Nephron (organoid): ENCODE data around the gene PPP1CA.

Experiments
- H3K27ac Mint-ChIP-seq, 3 experiments: 2 replicates each; pipeline ENCODE4 v1.8.0; 2020; ENCODE audit warnings: mixed read lengths in 3 of 3, mild to moderate bottlenecking in 2 of 3, moderate library complexity in 1 of 3
- H3K27me3 Mint-ChIP-seq: 2 replicates; pipeline ENCODE4 v1.8.0; 2021; ENCODE audit warnings: low read depth, mild to moderate bottlenecking, moderate library complexity, mixed read lengths
- H3K36me3 Mint-ChIP-seq: 2 replicates; pipeline ENCODE4 v1.8.0; 2020; ENCODE audit warnings: low read depth, mixed read lengths
- H3K4me1 Mint-ChIP-seq: 2 replicates; pipeline ENCODE4 v1.8.0; 2020; ENCODE audit warnings: mixed read lengths
- H3K4me3 Mint-ChIP-seq, 3 experiments: 2 replicates each; pipeline ENCODE4 v1.8.0; 2020; ENCODE audit warnings: mild to moderate bottlenecking in 3 of 3, mixed read lengths in 3 of 3, moderate library complexity in 2 of 3
- H3K9me3 Mint-ChIP-seq: 2 replicates; pipeline ENCODE4 v1.8.0; 2020; ENCODE audit warnings: mixed read lengths
- TF ChIP-seq, protein P1 (sequence below), 3 experiments: fragments of 200-600 bp; sonication (generic); IDR thresholded peaks; one replicate each; pipeline ENCODE4 v1.5.0; 2021; ENCODE audit warnings: antibody characterized with exemption in 3 of 3; ENCODE audit not compliant: unreplicated experiment in 3 of 3

PPP1CA gene

DNA sequence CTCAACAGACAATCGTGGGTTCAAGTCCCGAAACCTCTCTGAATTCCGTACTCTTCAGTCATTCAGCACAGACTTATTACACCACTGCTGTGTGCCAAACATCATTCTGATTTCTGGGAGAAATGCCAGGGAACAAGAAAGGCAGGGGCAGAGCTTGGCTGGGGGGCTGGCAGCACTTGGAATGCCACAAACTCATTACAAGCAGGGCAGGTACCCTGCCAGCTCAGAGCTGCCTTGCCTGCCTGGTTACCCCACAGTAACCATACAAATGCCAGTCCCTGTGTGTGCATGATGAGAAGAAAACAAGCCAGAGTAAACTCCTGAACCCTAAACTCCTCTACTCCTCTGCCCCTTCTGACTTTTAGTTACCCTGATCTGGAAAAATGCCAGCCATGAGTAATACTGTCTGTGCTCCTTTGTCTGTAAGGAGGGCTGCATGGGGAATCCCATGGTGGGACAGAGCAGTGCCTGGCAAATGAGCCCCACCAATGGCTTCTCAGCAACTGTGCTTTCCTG lies 16.7 kb downstream of the PPP1CA start:
- Mint-ChIP-seq H3K36me3 (no peaks in the 10 kb centered on the region), H3K27me3 (peaks cover 13% of the 10 kb centered on the region), H3K27ac (peak overlapping the region in 1 of 3 experiments; percentile 68), H3K9me3 (no peaks in the 10 kb centered on the region), H3K4me1 (peaks cover 22% of the 10 kb centered on the region), H3K4me3 (no peak overlapping the region)
- TF ChIP-seq, protein P1, sequence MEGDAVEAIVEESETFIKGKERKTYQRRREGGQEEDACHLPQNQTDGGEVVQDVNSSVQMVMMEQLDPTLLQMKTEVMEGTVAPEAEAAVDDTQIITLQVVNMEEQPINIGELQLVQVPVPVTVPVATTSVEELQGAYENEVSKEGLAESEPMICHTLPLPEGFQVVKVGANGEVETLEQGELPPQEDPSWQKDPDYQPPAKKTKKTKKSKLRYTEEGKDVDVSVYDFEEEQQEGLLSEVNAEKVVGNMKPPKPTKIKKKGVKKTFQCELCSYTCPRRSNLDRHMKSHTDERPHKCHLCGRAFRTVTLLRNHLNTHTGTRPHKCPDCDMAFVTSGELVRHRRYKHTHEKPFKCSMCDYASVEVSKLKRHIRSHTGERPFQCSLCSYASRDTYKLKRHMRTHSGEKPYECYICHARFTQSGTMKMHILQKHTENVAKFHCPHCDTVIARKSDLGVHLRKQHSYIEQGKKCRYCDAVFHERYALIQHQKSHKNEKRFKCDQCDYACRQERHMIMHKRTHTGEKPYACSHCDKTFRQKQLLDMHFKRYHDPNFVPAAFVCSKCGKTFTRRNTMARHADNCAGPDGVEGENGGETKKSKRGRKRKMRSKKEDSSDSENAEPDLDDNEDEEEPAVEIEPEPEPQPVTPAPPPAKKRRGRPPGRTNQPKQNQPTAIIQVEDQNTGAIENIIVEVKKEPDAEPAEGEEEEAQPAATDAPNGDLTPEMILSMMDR (IDR thresholded peaks at IDR 0.05; ENCODE audit: unreplicated experiment in 3 of 3), result no peak

- H3K9me3 Mint-ChIP-seq, result no peaks in the 10 kb centered on the region
- H3K4me1 Mint-ChIP-seq, result peaks cover 14% of the 10 kb centered on the region
- H3K4me3 Mint-ChIP-seq, result no peak overlapping the region
- no peaks in the 10 kb centered on the region for H3K36me3 Mint-ChIP-seq
- peak overlapping the region in 2 of 3 experiments; percentile 4 to 12 for H3K27ac Mint-ChIP-seq
- TF ChIP-seq, protein P1 (IDR thresholded peaks at IDR 0.05; ENCODE audit: unreplicated experiment in 3 of 3), result peak; percentile 94 to 98 (median 97)
- peaks cover 16% of the 10 kb centered on the region for H3K27me3 Mint-ChIP-seq
These were observed 19.2 kb downstream of the PPP1CA start for GRCh38 chr11:67382276-67383136.

- Mint-ChIP-seq H3K27me3 (peaks cover 23% of the 10 kb centered on the region), H3K4me1 (peaks cover 16% of the 10 kb centered on the region), H3K9me3 (no peaks in the 10 kb centered on the region), H3K4me3 (no peak overlapping the region), H3K27ac (peak overlapping the region in 1 of 3 experiments; percentile 4), H3K36me3 (no peaks in the 10 kb centered on the region)
- TF ChIP-seq, protein P1 (IDR thresholded peaks at IDR 0.05; ENCODE audit: unreplicated experiment in 3 of 3), result no peak
These were observed 20.2 kb downstream of the PPP1CA start for GRCh38 chr11:67381244-67381972.

GRCh38 chr11:67379061-67380058 lies 22.3 kb downstream of the PPP1CA start:
- H3K4me3 Mint-ChIP-seq, result no peak overlapping the region
- peaks cover 29% of the 10 kb centered on the region for H3K27me3 Mint-ChIP-seq
- H3K36me3 Mint-ChIP-seq, result no peaks in the 10 kb centered on the region
- H3K9me3 Mint-ChIP-seq, result no peaks in the 10 kb centered on the region
- peaks cover 23% of the 10 kb centered on the region for H3K4me1 Mint-ChIP-seq
- TF ChIP-seq, protein P1 (IDR thresholded peaks at IDR 0.05; ENCODE audit: unreplicated experiment in 3 of 3), result no peak
- H3K27ac Mint-ChIP-seq, result peak overlapping the region in 1 of 3 experiments; percentile 44

- Mint-ChIP-seq H3K4me1 (peaks cover 28% of the 10 kb centered on the region), H3K9me3 (no peaks in the 10 kb centered on the region), H3K27ac (peak overlapping the region in 1 of 3 experiments; percentile 44), H3K4me3 (no peak overlapping the region), H3K36me3 (no peaks in the 10 kb centered on the region), H3K27me3 (peaks cover 34% of the 10 kb centered on the region)
- TF ChIP-seq, protein P1 (IDR thresholded peaks at IDR 0.05; ENCODE audit: unreplicated experiment in 3 of 3), result no peak
These were observed 23.1 kb downstream of the PPP1CA start for GRCh38 chr11:67378544-67378943.
